A673 (cell line): ENCODE data around the gene RNU7-1. TPM values are rescaled to one million over a fixed set of nuclear protein-coding genes. Genes with fewer than 3 reads are reported as not detected.

Experiments used
- BruUV-seq: library from RNA; stranded (reverse); fragments of 400-500 nt; replicated peaks from 2 replicates; lab custom pipeline; 2021; lab: Mats Ljungman, UMichigan
- CTCF ChIA-PET: fragments of 300-600 bp; sonication (Branson Sonifier 250); formaldehyde crosslinking; loops from one replicate; lab custom pipeline; 2022; ENCODE audit warnings: antibody characterized with exemption; lab: Charles Lee
- POLR2A ChIA-PET: fragments of 300-600 bp; sonication (Branson Sonifier 250); formaldehyde crosslinking; loops from one replicate; lab custom pipeline; 2022; ENCODE audit warnings: antibody characterized with exemption; ENCODE audit not compliant: low non-redundant PET; lab: Charles Lee
- DNase-seq: peaks from one replicate; pipeline ENCODE4 v3.0.0-alpha.2; 2015; ENCODE audit warnings: low spot score
- H3K27ac ChIP-seq: fragments of 200-600 bp; sonication (generic); 2 replicates; pipeline ENCODE4 v1.5.1; 2016; ENCODE audit warnings: mixed run types, low read depth, mild to moderate bottlenecking, mixed read lengths, antibody characterized with exemption, low read length; ENCODE audit not compliant: poor library complexity, severe bottlenecking
- H3K27me3 ChIP-seq: fragments of 200-600 bp; sonication (generic); replicated peaks from 2 replicates; pipeline ENCODE4 v1.6.1; 2017; ENCODE audit warnings: mixed run types, low read depth, mild to moderate bottlenecking, mixed read lengths, antibody characterized with exemption, low read length; ENCODE audit not compliant: insufficient read depth, poor library complexity
- H3K36me3 ChIP-seq: fragments of 200-600 bp; sonication (generic); 2 replicates; pipeline ENCODE4 v1.6.1; 2016; ENCODE audit warnings: mixed run types, mild to moderate bottlenecking, mixed read lengths, antibody characterized with exemption, low read length; ENCODE audit not compliant: insufficient read depth, poor library complexity, severe bottlenecking
- H3K4me1 ChIP-seq: fragments of 200-600 bp; sonication (generic); 2 replicates; pipeline ENCODE4 v1.6.1; 2017; ENCODE audit warnings: mixed run types, mild to moderate bottlenecking, mixed read lengths, antibody characterized with exemption, low read length; ENCODE audit not compliant: insufficient read depth, poor library complexity, severe bottlenecking
- H3K4me3 ChIP-seq: fragments of 200-600 bp; sonication (generic); 2 replicates; pipeline ENCODE4 v1.5.1; 2016; ENCODE audit warnings: low read depth, mixed run types, mild to moderate bottlenecking, mixed read lengths, low read length; ENCODE audit not compliant: poor library complexity, severe bottlenecking
- H3K9me3 ChIP-seq: fragments of 200-600 bp; sonication (generic); 2 replicates; pipeline ENCODE4 v1.6.1; 2016; ENCODE audit warnings: mixed run types, low read depth, mild to moderate bottlenecking, mixed read lengths, antibody characterized with exemption, low read length; ENCODE audit not compliant: poor library complexity, severe bottlenecking
- EZH2 ChIP-seq: fragments of 200-600 bp; sonication (generic); IDR thresholded peaks from 2 replicates; pipeline ENCODE4 v1.6.1; 2017; ENCODE audit warnings: borderline replicate concordance, low read depth, mild to moderate bottlenecking, mixed read lengths, antibody characterized with exemption, low read length; ENCODE audit not compliant: poor library complexity, severe bottlenecking
- intact Hi-C: fragments of 100-400 bp; cut with micrococcal nuclease; formaldehyde crosslinking; loops from one replicate; pipeline ENCODE4 v1.10.0; 2022; ENCODE audit not compliant: unreplicated experiment
- total RNA-seq: library from RNA; stranded (reverse); gene quantifications from 2 replicates; pipeline ENCODE4 v1.2.3, GENCODE V29; 2021
- TF ChIP-seq, protein P1 (sequence below): fragments of 300-800, 200-600 bp; sonication (generic); conservative IDR thresholded peaks from 2 replicates; pipeline ENCODE4 v1.5.1; 2017; ENCODE audit warnings: low read depth, mild to moderate bottlenecking, antibody characterized with exemption, low read length, moderate library complexity, mixed read lengths

Gene RNU7-1
- total RNA-seq, 1 experiment from 2014 or later, result not detected

DNA sequence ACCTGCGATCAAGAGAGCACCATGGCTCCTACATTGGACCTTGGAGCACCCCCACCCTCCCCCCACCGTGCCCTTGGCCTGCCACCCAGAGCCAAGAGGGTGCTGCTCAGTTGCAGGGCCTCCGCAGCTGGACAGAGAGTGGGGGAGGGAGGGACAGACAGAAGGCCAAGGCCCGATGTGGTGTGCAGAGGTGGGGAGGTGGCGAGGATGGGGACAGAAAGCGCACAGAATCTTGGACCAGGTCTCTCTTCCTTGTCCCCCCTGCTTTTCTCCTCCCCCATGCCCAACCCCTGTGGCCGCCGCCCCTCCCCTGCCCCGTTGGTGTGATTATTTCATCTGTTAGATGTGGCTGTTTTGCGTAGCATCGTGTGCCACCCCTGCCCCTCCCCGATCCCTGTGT lies 1.8 kb upstream of the RNU7-1 start:
- no TSS peak for BruUV-seq
- ChIA-PET CTCF (no interaction called here), POLR2A (no interaction called here)
- DNase-seq, result no peak
- no peaks in the 10 kb centered on the region for H3K27me3 ChIP-seq
- no peaks in the 10 kb centered on the region for H3K9me3 ChIP-seq
- H3K4me3 ChIP-seq, result no peak overlapping the region
- TF ChIP-seq, protein P1, sequence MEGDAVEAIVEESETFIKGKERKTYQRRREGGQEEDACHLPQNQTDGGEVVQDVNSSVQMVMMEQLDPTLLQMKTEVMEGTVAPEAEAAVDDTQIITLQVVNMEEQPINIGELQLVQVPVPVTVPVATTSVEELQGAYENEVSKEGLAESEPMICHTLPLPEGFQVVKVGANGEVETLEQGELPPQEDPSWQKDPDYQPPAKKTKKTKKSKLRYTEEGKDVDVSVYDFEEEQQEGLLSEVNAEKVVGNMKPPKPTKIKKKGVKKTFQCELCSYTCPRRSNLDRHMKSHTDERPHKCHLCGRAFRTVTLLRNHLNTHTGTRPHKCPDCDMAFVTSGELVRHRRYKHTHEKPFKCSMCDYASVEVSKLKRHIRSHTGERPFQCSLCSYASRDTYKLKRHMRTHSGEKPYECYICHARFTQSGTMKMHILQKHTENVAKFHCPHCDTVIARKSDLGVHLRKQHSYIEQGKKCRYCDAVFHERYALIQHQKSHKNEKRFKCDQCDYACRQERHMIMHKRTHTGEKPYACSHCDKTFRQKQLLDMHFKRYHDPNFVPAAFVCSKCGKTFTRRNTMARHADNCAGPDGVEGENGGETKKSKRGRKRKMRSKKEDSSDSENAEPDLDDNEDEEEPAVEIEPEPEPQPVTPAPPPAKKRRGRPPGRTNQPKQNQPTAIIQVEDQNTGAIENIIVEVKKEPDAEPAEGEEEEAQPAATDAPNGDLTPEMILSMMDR, result no peak
- TF ChIP-seq EZH2, result no peak
- peaks cover 36% of the 10 kb centered on the region for H3K36me3 ChIP-seq
- intact Hi-C loops, result no loop called here
- H3K27ac ChIP-seq, result peak overlapping the region; percentile 39
- peaks cover 31% of the 10 kb centered on the region for H3K4me1 ChIP-seq

DNA sequence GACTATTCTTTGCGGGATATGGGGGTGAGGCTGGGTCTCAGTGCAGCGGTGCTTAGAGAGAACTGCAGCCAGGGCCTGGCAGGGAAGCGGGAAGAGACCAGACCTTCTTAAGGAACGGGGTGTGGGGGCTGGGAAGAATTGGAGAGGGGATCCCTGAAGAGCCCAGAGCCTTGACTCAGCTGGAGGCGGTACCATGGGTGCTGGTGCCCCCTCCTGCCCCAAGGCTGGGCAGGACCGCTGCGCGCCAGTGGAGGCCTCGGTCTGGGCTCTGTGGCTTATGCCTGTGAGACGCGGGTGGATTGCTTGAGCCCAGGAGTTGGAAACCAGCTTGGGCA lies 1.3 kb upstream of the RNU7-1 start:
- peak overlapping the region; percentile 99 for H3K27ac ChIP-seq
- DNase-seq, result no peak
- CTCF ChIA-PET, result interaction anchor here (3.2 kb wide), 1 partner anchor 23 kb away, joined by 20 read pairs; no protein-coding TSS in a partner anchor
- peaks cover 34% of the 10 kb centered on the region for H3K36me3 ChIP-seq
- intact Hi-C loops, result no loop called here
- no TSS peak for BruUV-seq
- no peaks in the 10 kb centered on the region for H3K9me3 ChIP-seq
- peaks cover 26% of the 10 kb centered on the region for H3K4me1 ChIP-seq
- TF ChIP-seq, protein P1, result no peak
- no peak for TF ChIP-seq EZH2
- H3K4me3 ChIP-seq, result no peak overlapping the region
- POLR2A ChIA-PET, result interaction anchor here (0.6 kb wide), 1 partner anchor 174 kb away, joined by 3 read pairs; no protein-coding TSS in a partner anchor
- H3K27me3 ChIP-seq, result no peaks in the 10 kb centered on the region

DNA sequence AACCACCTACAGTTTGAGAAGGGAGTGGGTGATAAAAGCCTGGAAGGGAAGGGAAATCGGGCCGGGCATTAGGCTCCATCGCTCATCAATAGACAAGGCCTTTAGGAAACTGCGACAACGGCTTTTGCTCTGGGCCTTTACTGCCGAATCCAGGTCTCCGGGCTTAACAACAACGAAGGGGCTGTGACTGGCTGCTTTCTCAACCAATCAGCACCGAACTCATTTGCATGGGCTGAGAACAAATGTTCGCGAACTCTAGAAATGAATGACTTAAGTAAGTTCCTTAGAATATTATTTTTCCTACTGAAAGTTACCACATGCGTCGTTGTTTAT lies 261 bp upstream of the RNU7-1 start:
- Histone ChIP-seq H3K27me3 (no peaks in the 10 kb centered on the region), H3K27ac (peak overlapping the region; percentile 99), H3K4me3 (peak overlapping the region; percentile 64), H3K36me3 (peaks cover 33% of the 10 kb centered on the region), H3K4me1 (peaks cover 21% of the 10 kb centered on the region), H3K9me3 (no peaks in the 10 kb centered on the region)
- intact Hi-C loops, result no loop called here
- BruUV-seq, result no TSS peak
- peak; percentile 93 for DNase-seq
- POLR2A ChIA-PET, result interaction anchor here (0.6 to 2.0 kb wide), 8 partner anchors 18 to 1107 kb away, joined by 3 to 19 read pairs (median 6); partner anchors contain the start of gene PEX5
- CTCF ChIA-PET, result interaction anchor here (0.8 to 3.2 kb wide), 5 partner anchors 18 to 165 kb away, joined by 3 to 20 read pairs (median 5); no protein-coding TSS in a partner anchor
- TF ChIP-seq, protein P1, result no peak
- TF ChIP-seq EZH2, result no peak
